ENCODE measurements around the gene LRRC59. TPM values are rescaled to one million over a fixed set of nuclear protein-coding genes. Genes with fewer than 3 reads are reported as not detected.

The LRRC59 gene
- total and polyA plus RNA-seq, 4 donors = 43.8 to 117 (median 79.2) TPM

GRCh38 chr17:50372222-50372757, 25.0 kb downstream of the LRRC59 start:
- Histone ChIP-seq H3K27me3 (ENCODE audit: control insufficient read depth in 3 of 3, insufficient read depth in 3 of 3, low read length in 2 of 3) (no peaks in the 10 kb centered on the region), H3K9me3 (ENCODE audit: control insufficient read depth in 4 of 4, insufficient read depth in 3 of 4, low read length in 3 of 4) (no peaks in the 10 kb centered on the region), H3K4me1 (ENCODE audit: control insufficient read depth in 5 of 5, insufficient read depth in 5 of 5, low read length in 5 of 5) (peaks cover 0 to 12% (median 3%) of the 10 kb centered on the region in 5 donors), H3K4me3 (peak overlapping the region; percentile 85), H3K36me3 (ENCODE audit: control insufficient read depth in 4 of 4, insufficient read depth in 4 of 4, low read length in 4 of 4) (peaks cover 19 to 38% (median 22%) of the 10 kb centered on the region in 4 donors), H3K9ac (ENCODE audit: insufficient read depth in 1 of 2, low read length in 2 of 2) (peak overlapping the region; percentile 65 to 92), H3K27ac (ENCODE audit: low read depth in 1 of 2, low read length in 1 of 2) (peak overlapping the region; percentile 80 to 98)
- whole genome bisulfite sequencing, 2 donors = 19 to 27% methylated on average over 14 of the region's 14 CpGs
- DNase-seq = no peak
- no peak for TF ChIP-seq CTCF (IDR thresholded peaks at IDR 0.05; ENCODE audit: control extremely low read depth, extremely low read depth)
- ATAC-seq (ENCODE audit: insufficient read depth, low FRiP score) = no peak

GRCh38 chr17:50371526-50371925, 25.8 kb downstream of the LRRC59 start:
- Histone ChIP-seq H3K4me3 (no peak overlapping the region), H3K9ac (ENCODE audit: insufficient read depth in 1 of 2, low read length in 2 of 2) (no peak overlapping the region), H3K27ac (ENCODE audit: low read depth in 1 of 2, low read length in 1 of 2) (no peak overlapping the region), H3K4me1 (ENCODE audit: control insufficient read depth in 5 of 5, insufficient read depth in 5 of 5, low read length in 5 of 5) (peaks cover 0 to 12% (median 3%) of the 10 kb centered on the region in 5 donors), H3K27me3 (ENCODE audit: control insufficient read depth in 3 of 3, insufficient read depth in 3 of 3, low read length in 2 of 3) (no peaks in the 10 kb centered on the region), H3K36me3 (ENCODE audit: control insufficient read depth in 4 of 4, insufficient read depth in 4 of 4, low read length in 4 of 4) (peaks cover 19 to 38% (median 25%) of the 10 kb centered on the region in 4 donors), H3K9me3 (ENCODE audit: control insufficient read depth in 4 of 4, insufficient read depth in 3 of 4, low read length in 3 of 4) (no peaks in the 10 kb centered on the region)
- TF ChIP-seq CTCF (IDR thresholded peaks at IDR 0.05; ENCODE audit: control extremely low read depth, extremely low read depth) = no peak
- 98 to 100% methylated on average over 2 of the region's 2 CpGs for WGBS, 2 donors
- DNase-seq (no peak), ATAC-seq (ENCODE audit: insufficient read depth, low FRiP score) (no peak)

- no peak overlapping the region for H3K27ac ChIP-seq (ENCODE audit: low read depth in 1 of 2, low read length in 1 of 2)
- H3K27me3 ChIP-seq (ENCODE audit: control insufficient read depth in 3 of 3, insufficient read depth in 3 of 3, low read length in 2 of 3) = no peaks in the 10 kb centered on the region
- no peaks in the 10 kb centered on the region for H3K9me3 ChIP-seq (ENCODE audit: control insufficient read depth in 4 of 4, insufficient read depth in 3 of 4, low read length in 3 of 4)
- no peak for ATAC-seq (ENCODE audit: insufficient read depth, low FRiP score)
- H3K36me3 ChIP-seq (ENCODE audit: control insufficient read depth in 4 of 4, insufficient read depth in 4 of 4, low read length in 4 of 4) = peaks cover 19 to 38% (median 30%) of the 10 kb centered on the region in 4 donors
- H3K4me3 ChIP-seq = no peak overlapping the region
- WGBS, 2 donors = 94 to 97% methylated on average over 5 of the region's 5 CpGs
- TF ChIP-seq CTCF (IDR thresholded peaks at IDR 0.05; ENCODE audit: control extremely low read depth, extremely low read depth) = no peak
- H3K4me1 ChIP-seq (ENCODE audit: control insufficient read depth in 5 of 5, insufficient read depth in 5 of 5, low read length in 5 of 5) = peaks cover 0 to 12% (median 3%) of the 10 kb centered on the region in 5 donors
- no peak overlapping the region for H3K9ac ChIP-seq (ENCODE audit: insufficient read depth in 1 of 2, low read length in 2 of 2)
- no peak for DNase-seq
These were observed 27.3 kb downstream of the LRRC59 start for GRCh38 chr17:50370052-50370451.

- H3K9ac ChIP-seq (ENCODE audit: insufficient read depth in 1 of 2, low read length in 2 of 2) = no peak overlapping the region
- H3K36me3 ChIP-seq (ENCODE audit: control insufficient read depth in 4 of 4, insufficient read depth in 4 of 4, low read length in 4 of 4) = peaks cover 19 to 42% (median 31%) of the 10 kb centered on the region in 4 donors
- WGBS, 2 donors = 82 to 100% methylated on average over 1 of the region's 1 CpG
- no peak for ATAC-seq (ENCODE audit: insufficient read depth, low FRiP score)
- no peak for TF ChIP-seq CTCF (IDR thresholded peaks at IDR 0.05; ENCODE audit: control extremely low read depth, extremely low read depth)
- no peak overlapping the region for H3K27ac ChIP-seq (ENCODE audit: low read depth in 1 of 2, low read length in 1 of 2)
- H3K9me3 ChIP-seq (ENCODE audit: control insufficient read depth in 4 of 4, insufficient read depth in 3 of 4, low read length in 3 of 4) = no peaks in the 10 kb centered on the region
- H3K4me3 ChIP-seq = no peak overlapping the region
- H3K4me1 ChIP-seq (ENCODE audit: control insufficient read depth in 5 of 5, insufficient read depth in 5 of 5, low read length in 5 of 5) = peaks cover 1 to 17% (median 3%) of the 10 kb centered on the region in 5 donors
- DNase-seq = no peak
- H3K27me3 ChIP-seq (ENCODE audit: control insufficient read depth in 3 of 3, insufficient read depth in 3 of 3, low read length in 2 of 3) = no peaks in the 10 kb centered on the region
These were observed 29.9 kb downstream of the LRRC59 start for GRCh38 chr17:50367401-50367800.
